PC-9 (cell line): Measurements from ENCODE around the gene AIFM1.

Experiments used
- CTCF ChIP-seq: fragments of 200-600 bp; sonication (generic); conservative IDR thresholded peaks from 2 replicates; pipeline ENCODE4 v1.6.1; 2017; ENCODE audit warnings: mixed run types, antibody characterized with exemption, mild to moderate bottlenecking, moderate library complexity
- EZH2 ChIP-seq: fragments of 200-600 bp; sonication (generic); IDR thresholded peaks from 2 replicates; pipeline ENCODE4 v1.8.0; 2017; ENCODE audit warnings: antibody characterized with exemption, low read depth

GRCh38 chrX:130147631-130148030 is 18.0 kb downstream of the AIFM1 start:
- no peak for TF ChIP-seq CTCF
- no peak for TF ChIP-seq EZH2
